ENCODE results near the gene RBFOX2. TPM values are rescaled to one million over a fixed set of nuclear protein-coding genes. Genes with fewer than 3 reads are reported as not detected.
A peak's percentile ranks its signal among the peaks of the same experiment; 100 is the strongest.

RBFOX2 gene, protein sequence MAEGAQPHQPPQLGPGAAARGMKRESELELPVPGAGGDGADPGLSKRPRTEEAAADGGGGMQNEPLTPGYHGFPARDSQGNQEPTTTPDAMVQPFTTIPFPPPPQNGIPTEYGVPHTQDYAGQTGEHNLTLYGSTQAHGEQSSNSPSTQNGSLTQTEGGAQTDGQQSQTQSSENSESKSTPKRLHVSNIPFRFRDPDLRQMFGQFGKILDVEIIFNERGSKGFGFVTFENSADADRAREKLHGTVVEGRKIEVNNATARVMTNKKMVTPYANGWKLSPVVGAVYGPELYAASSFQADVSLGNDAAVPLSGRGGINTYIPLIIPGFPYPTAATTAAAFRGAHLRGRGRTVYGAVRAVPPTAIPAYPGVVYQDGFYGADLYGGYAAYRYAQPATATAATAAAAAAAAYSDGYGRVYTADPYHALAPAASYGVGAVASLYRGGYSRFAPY
- total RNA-seq (2022), result 91.1 and 96.5 TPM in 2 replicates
- percentile 87 among the genes with signal in this experiment for Bru-seq, nascent RNA
- BruChase-seq, experiment 1, labeled RNA remaining after a 2-hour chase, result percentile 87 among the genes with signal in this experiment
- percentile 84 among the genes with signal in this experiment for BruChase-seq, experiment 2, labeled RNA remaining after a 6-hour chase
- long read RNA-seq, full-length matches to known transcripts, result 19 of 181 reads
- long read RNA-seq, partial matches to known transcripts, result 6 of 181 reads
- long read RNA-seq, other reads (novel, unspliced or antisense), result 156 of 181 reads

GRCh38 chr22:36028646-36029405, at the start of gene RBFOX2:
RBFOX2 (minus strand) TSS chr22:36028824; CDS start chr22:36028425, 399 bp downstream.
- ChIA-PET CTCF (interaction anchor here (0.6 to 3.8 kb wide), 9 partner anchors 22 to 1294 kb away, joined by 3 to 55 read pairs (median 4); partner anchors contain the start of gene TOM1), POLR2A (interaction anchor here (0.7 to 1.3 kb wide), 4 partner anchors 17 to 409 kb away, joined by 3 to 16 read pairs (median 6); no protein-coding TSS in a partner anchor)
- BruUV-seq (replicated peaks), result no TSS peak
- H3K4me3 Mint-ChIP-seq (ENCODE audit: unreplicated experiment), result peak within 1 kb of the TSS; percentile 88
- Histone ChIP-seq H3K4me3 (ENCODE audit: low read depth, low read length) (peak within 1 kb of the TSS; percentile 93), H3K4me1 (peaks cover 11% of the 10 kb centered on the region; the same call in 1 of the 2 replicates), H3K36me3 (ENCODE audit: control insufficient read depth, insufficient read depth, low read length) (no peaks in the 10 kb centered on the region), H3K9me3 (no peaks in the 10 kb centered on the region), H3K27me3 (replicated peaks; ENCODE audit: control insufficient read depth, insufficient read depth, low read length) (no peaks in the 10 kb centered on the region)
- H3K4me1 Mint-ChIP-seq (ENCODE audit: low read depth, unreplicated experiment), result peaks cover 25% of the 10 kb centered on the region
- intact Hi-C loops (cut with micrococcal nuclease; ENCODE audit: unreplicated experiment), result loop anchor here (2.0 to 10.0 kb wide), 3 partner anchors 38 to 93 kb away; no protein-coding TSS in a partner anchor
- TF ChIP-seq, protein P1, sequence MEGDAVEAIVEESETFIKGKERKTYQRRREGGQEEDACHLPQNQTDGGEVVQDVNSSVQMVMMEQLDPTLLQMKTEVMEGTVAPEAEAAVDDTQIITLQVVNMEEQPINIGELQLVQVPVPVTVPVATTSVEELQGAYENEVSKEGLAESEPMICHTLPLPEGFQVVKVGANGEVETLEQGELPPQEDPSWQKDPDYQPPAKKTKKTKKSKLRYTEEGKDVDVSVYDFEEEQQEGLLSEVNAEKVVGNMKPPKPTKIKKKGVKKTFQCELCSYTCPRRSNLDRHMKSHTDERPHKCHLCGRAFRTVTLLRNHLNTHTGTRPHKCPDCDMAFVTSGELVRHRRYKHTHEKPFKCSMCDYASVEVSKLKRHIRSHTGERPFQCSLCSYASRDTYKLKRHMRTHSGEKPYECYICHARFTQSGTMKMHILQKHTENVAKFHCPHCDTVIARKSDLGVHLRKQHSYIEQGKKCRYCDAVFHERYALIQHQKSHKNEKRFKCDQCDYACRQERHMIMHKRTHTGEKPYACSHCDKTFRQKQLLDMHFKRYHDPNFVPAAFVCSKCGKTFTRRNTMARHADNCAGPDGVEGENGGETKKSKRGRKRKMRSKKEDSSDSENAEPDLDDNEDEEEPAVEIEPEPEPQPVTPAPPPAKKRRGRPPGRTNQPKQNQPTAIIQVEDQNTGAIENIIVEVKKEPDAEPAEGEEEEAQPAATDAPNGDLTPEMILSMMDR (IDR thresholded peaks at IDR 0.05; ENCODE audit: insufficient read depth in 1 of 2, low read depth in 1 of 2, low read length in 1 of 2, severe bottlenecking in 1 of 2, unreplicated experiment in 1 of 2), result no peak
- H3K27me3 Mint-ChIP-seq (ENCODE audit: insufficient read depth, unreplicated experiment), result no peaks in the 10 kb centered on the region
- peak within 1 kb of the TSS; percentile 81 for H3K27ac Mint-ChIP-seq (ENCODE audit: unreplicated experiment)
- DNase-seq, result peak; percentile 96 to 98
- no peaks in the 10 kb centered on the region for H3K9me3 Mint-ChIP-seq (ENCODE audit: unreplicated experiment)
- H3K36me3 Mint-ChIP-seq (ENCODE audit: insufficient read depth, unreplicated experiment), result peaks cover 10% of the 10 kb centered on the region

DNA sequence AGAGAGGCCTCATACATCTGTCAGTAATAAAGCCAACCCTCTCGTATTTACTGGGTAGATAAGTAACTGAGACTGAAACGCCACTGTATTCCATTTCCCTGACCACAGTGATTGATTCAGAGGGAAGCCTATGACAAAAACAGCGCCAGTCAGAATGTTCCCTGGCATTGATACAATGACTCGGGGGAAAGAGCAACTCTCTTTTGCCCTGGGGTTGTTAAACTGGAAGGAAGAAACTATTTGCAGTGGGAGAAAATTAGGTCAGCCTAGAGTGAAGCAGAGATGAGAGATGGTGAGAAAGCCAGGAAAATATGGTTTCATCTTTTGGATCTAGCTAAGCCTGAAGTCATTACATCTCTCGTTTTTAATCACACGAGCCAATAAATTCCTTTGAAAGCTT, 48.6 kb upstream of the RBFOX2 start:
- no peaks in the 10 kb centered on the region for H3K9me3 Mint-ChIP-seq (ENCODE audit: unreplicated experiment)
- Histone ChIP-seq H3K4me1 (no peaks in the 10 kb centered on the region), H3K4me3 (ENCODE audit: low read depth, low read length) (no peak overlapping the region), H3K9me3 (no peaks in the 10 kb centered on the region), H3K27me3 (replicated peaks; ENCODE audit: control insufficient read depth, insufficient read depth, low read length) (no peaks in the 10 kb centered on the region), H3K36me3 (ENCODE audit: control insufficient read depth, insufficient read depth, low read length) (no peaks in the 10 kb centered on the region)
- ChIA-PET POLR2A (no interaction called here), CTCF (interaction anchor here (2.9 kb wide), 1 partner anchor 11 kb away, joined by 11 read pairs; no protein-coding TSS in a partner anchor)
- no peaks in the 10 kb centered on the region for H3K4me1 Mint-ChIP-seq (ENCODE audit: low read depth, unreplicated experiment)
- no peak overlapping the region for H3K4me3 Mint-ChIP-seq (ENCODE audit: unreplicated experiment)
- no peaks in the 10 kb centered on the region for H3K27me3 Mint-ChIP-seq (ENCODE audit: insufficient read depth, unreplicated experiment)
- intact Hi-C loops (cut with micrococcal nuclease; ENCODE audit: unreplicated experiment), result no loop called here
- BruUV-seq (replicated peaks), result no TSS peak
- TF ChIP-seq, protein P1 (IDR thresholded peaks at IDR 0.05; ENCODE audit: insufficient read depth in 1 of 2, low read depth in 1 of 2, low read length in 1 of 2, severe bottlenecking in 1 of 2, unreplicated experiment in 1 of 2), result no peak
- no peak for DNase-seq
- H3K27ac Mint-ChIP-seq (ENCODE audit: unreplicated experiment), result no peak overlapping the region
- H3K36me3 Mint-ChIP-seq (ENCODE audit: insufficient read depth, unreplicated experiment), result no peaks in the 10 kb centered on the region

- H3K36me3 Mint-ChIP-seq (ENCODE audit: insufficient read depth, unreplicated experiment), result no peaks in the 10 kb centered on the region
- Histone ChIP-seq H3K4me1 (no peaks in the 10 kb centered on the region), H3K36me3 (ENCODE audit: control insufficient read depth, insufficient read depth, low read length) (no peaks in the 10 kb centered on the region), H3K9me3 (no peaks in the 10 kb centered on the region), H3K27me3 (replicated peaks; ENCODE audit: control insufficient read depth, insufficient read depth, low read length) (no peaks in the 10 kb centered on the region), H3K4me3 (ENCODE audit: low read depth, low read length) (no peak overlapping the region)
- BruUV-seq (replicated peaks), result no TSS peak
- TF ChIP-seq, protein P1 (IDR thresholded peaks at IDR 0.05; ENCODE audit: insufficient read depth in 1 of 2, low read depth in 1 of 2, low read length in 1 of 2, severe bottlenecking in 1 of 2, unreplicated experiment in 1 of 2), result no peak
- no peak overlapping the region for H3K4me3 Mint-ChIP-seq (ENCODE audit: unreplicated experiment)
- H3K27me3 Mint-ChIP-seq (ENCODE audit: insufficient read depth, unreplicated experiment), result no peaks in the 10 kb centered on the region
- no peaks in the 10 kb centered on the region for H3K4me1 Mint-ChIP-seq (ENCODE audit: low read depth, unreplicated experiment)
- intact Hi-C loops (cut with micrococcal nuclease; ENCODE audit: unreplicated experiment), result no loop called here
- H3K27ac Mint-ChIP-seq (ENCODE audit: unreplicated experiment), result no peak overlapping the region
- ChIA-PET POLR2A (no interaction called here), CTCF (interaction anchor here (1.5 kb wide), 1 partner anchor 10 kb away, joined by 4 read pairs; no protein-coding TSS in a partner anchor)
- DNase-seq, result no peak
- H3K9me3 Mint-ChIP-seq (ENCODE audit: unreplicated experiment), result no peaks in the 10 kb centered on the region
Observed at GRCh38 chr22:36075724-36076123, 47.1 kb upstream of the RBFOX2 start.

Data from Caco-2 (cell line).